ENCODE results near the gene F2.

The F2 gene

GRCh38 chr11:46677991-46678740 lies 40.8 kb upstream of the F2 start:
- Histone ChIP-seq H3K27ac (peak overlapping the region; percentile 96), H3K4me3 (ENCODE audit: low read depth in 1 of 2, low read length in 1 of 2) (no peak overlapping the region), H3K36me3 (peaks cover 53% of the 10 kb centered on the region), H3K27me3 (no peaks in the 10 kb centered on the region), H3K9me3 (no peaks in the 10 kb centered on the region), H3K4me1 (ENCODE audit: control insufficient read depth in 1 of 2, insufficient read depth in 1 of 2, low read depth in 1 of 2, low read length in 1 of 2) (peaks cover 54 to 55% of the 10 kb centered on the region in 2 experiments)
- TF ChIP-seq CTCF (IDR thresholded peaks at IDR 0.05) = no peak

- H3K36me3 ChIP-seq = peaks cover 59% of the 10 kb centered on the region
- TF ChIP-seq CTCF (IDR thresholded peaks at IDR 0.05) = no peak
- H3K27ac ChIP-seq = peak overlapping the region; percentile 96
- H3K4me1 ChIP-seq (ENCODE audit: control insufficient read depth in 1 of 2, insufficient read depth in 1 of 2, low read depth in 1 of 2, low read length in 1 of 2) = peaks cover 48 to 50% of the 10 kb centered on the region in 2 experiments
- no peak overlapping the region for H3K4me3 ChIP-seq (ENCODE audit: low read depth in 1 of 2, low read length in 1 of 2)
- no peaks in the 10 kb centered on the region for H3K9me3 ChIP-seq
- H3K27me3 ChIP-seq = no peaks in the 10 kb centered on the region
These were observed 40.3 kb upstream of the F2 start for GRCh38 chr11:46678741-46679130.

- Histone ChIP-seq H3K27me3 (no peaks in the 10 kb centered on the region), H3K4me1 (ENCODE audit: control insufficient read depth in 1 of 2, insufficient read depth in 1 of 2, low read depth in 1 of 2, low read length in 1 of 2) (peaks cover 41 to 42% of the 10 kb centered on the region in 2 experiments), H3K4me3 (ENCODE audit: low read depth in 1 of 2, low read length in 1 of 2) (no peak overlapping the region), H3K36me3 (peaks cover 66% of the 10 kb centered on the region), H3K27ac (peak overlapping the region; percentile 96), H3K9me3 (no peaks in the 10 kb centered on the region)
- TF ChIP-seq CTCF (IDR thresholded peaks at IDR 0.05) = no peak
These were observed 39.5 kb upstream of the F2 start for GRCh38 chr11:46679241-46680163.

- Histone ChIP-seq H3K9me3 (no peaks in the 10 kb centered on the region), H3K27ac (peak overlapping the region; percentile 96), H3K4me1 (ENCODE audit: control insufficient read depth in 1 of 2, insufficient read depth in 1 of 2, low read depth in 1 of 2, low read length in 1 of 2) (peaks cover 33 to 34% of the 10 kb centered on the region in 2 experiments), H3K27me3 (no peaks in the 10 kb centered on the region), H3K4me3 (ENCODE audit: low read depth in 1 of 2, low read length in 1 of 2) (no peak overlapping the region), H3K36me3 (peaks cover 68% of the 10 kb centered on the region)
- no peak for TF ChIP-seq CTCF (IDR thresholded peaks at IDR 0.05)
These were observed 38.8 kb upstream of the F2 start for GRCh38 chr11:46680164-46680760.

GRCh38 chr11:46680815-46681214 lies 38.2 kb upstream of the F2 start:
- H3K9me3 ChIP-seq = no peaks in the 10 kb centered on the region
- H3K36me3 ChIP-seq = peaks cover 71% of the 10 kb centered on the region
- no peak for TF ChIP-seq CTCF (IDR thresholded peaks at IDR 0.05)

More at GRCh38 chr11:46680815-46681214, 38.2 kb upstream of the F2 start:
- peaks cover 27 to 29% of the 10 kb centered on the region in 2 experiments for H3K4me1 ChIP-seq (ENCODE audit: control insufficient read depth in 1 of 2, insufficient read depth in 1 of 2, low read depth in 1 of 2, low read length in 1 of 2)
- no peaks in the 10 kb centered on the region for H3K27me3 ChIP-seq
- no peak overlapping the region for H3K4me3 ChIP-seq (ENCODE audit: low read depth in 1 of 2, low read length in 1 of 2)
- H3K27ac ChIP-seq = no peak overlapping the region

All from neutrophil (primary cell).